ENCODE measurements around the gene GTF3C4.

The GTF3C4 gene

GRCh38 chr9:132739710-132740310 is 69.5 kb downstream of the GTF3C4 start:
- DNase-seq, result no peak

- DNase-seq, result no peak
Observed at GRCh38 chr9:132740526-132741309, 70.5 kb downstream of the GTF3C4 start.

GRCh38 chr9:132742821-132743311 is 72.6 kb downstream of the GTF3C4 start:
- no peak for DNase-seq

GRCh38 chr9:132743931-132744479 is 73.7 kb downstream of the GTF3C4 start:
- no peak for DNase-seq

Measured in activated CD4-positive, alpha-beta T cell treated with anti-CD3 and anti-CD28 coated beads for 1 hour (primary cell).